ENCODE measurements around the gene ABT1. TPM values are rescaled to one million over a fixed set of nuclear protein-coding genes. Genes with fewer than 3 reads are reported as not detected.

The ABT1 gene
- total and polyA plus RNA-seq, 8 donors: 3.5 to 10.2 (median 5.6) TPM

- ATAC-seq (no peak), FAIRE-seq (no peak), DNase-seq (no peak)
- peaks cover 0 to 18% (median 0%) of the 10 kb centered on the region in 3 donors for H3K4me1 ChIP-seq
- H3K27ac ChIP-seq: peak overlapping the region in 2 of 4 donors; percentile 64 to 85
- no peaks in the 10 kb centered on the region for H3K9me3 ChIP-seq
- intact Hi-C loops (cut with DNase I): loop anchor here in 1 of 3 donors (5.0 kb wide), 1 partner anchor 255 kb away; no protein-coding TSS in a partner anchor
- peaks cover 0 to 21% (median 3%) of the 10 kb centered on the region in 4 donors for H3K27me3 ChIP-seq
- H3K36me3 ChIP-seq: peaks cover 0 to 5% (median 0%) of the 10 kb centered on the region in 3 donors
- peak overlapping the region; percentile 88 to 100 (median 94) for H3K4me3 ChIP-seq
- WGBS, 2 donors: 1% methylated on average over 10 of the region's 10 CpGs
- TF ChIP-seq CTCF (IDR thresholded peaks at IDR 0.05): no peak
Observed at GRCh38 chr6:26597389-26597766, 625 bp downstream of the ABT1 start.

GRCh38 chr6:26597821-26598220 lies 1.1 kb downstream of the ABT1 start:
- no peak for TF ChIP-seq CTCF (IDR thresholded peaks at IDR 0.05)
- no peak for ATAC-seq
- intact Hi-C loops (cut with DNase I): loop anchor here in 1 of 3 donors (5.0 kb wide), 1 partner anchor 256 kb away; no protein-coding TSS in a partner anchor
- peaks cover 0 to 16% (median 3%) of the 10 kb centered on the region in 4 donors for H3K27me3 ChIP-seq
- no peaks in the 10 kb centered on the region for H3K9me3 ChIP-seq
- DNase-seq: peak in 1 of 6 donors; percentile 62
- H3K36me3 ChIP-seq: peaks cover 0 to 5% (median 0%) of the 10 kb centered on the region in 3 donors
- 60 to 70% methylated on average over 16 to 21 of the region's 21 CpGs for WGBS, 2 donors
- peaks cover 0 to 18% (median 0%) of the 10 kb centered on the region in 3 donors for H3K4me1 ChIP-seq
- H3K4me3 ChIP-seq: peak overlapping the region; percentile 88 to 100 (median 94)
- FAIRE-seq: no peak
- no peak overlapping the region for H3K27ac ChIP-seq

GRCh38 chr6:26598267-26598666 lies 1.5 kb downstream of the ABT1 start:
- H3K27me3 ChIP-seq: peaks cover 0 to 12% (median 2%) of the 10 kb centered on the region in 4 donors
- no peak for TF ChIP-seq CTCF (IDR thresholded peaks at IDR 0.05)
- FAIRE-seq: no peak
- ATAC-seq: no peak
- DNase-seq: peak in 3 of 6 donors; percentile 10 to 77 (median 58)
- peaks cover 0 to 18% (median 0%) of the 10 kb centered on the region in 3 donors for H3K4me1 ChIP-seq
- no peaks in the 10 kb centered on the region for H3K9me3 ChIP-seq
- intact Hi-C loops (cut with DNase I): loop anchor here in 1 of 3 donors (5.0 kb wide), 1 partner anchor 256 kb away; no protein-coding TSS in a partner anchor
- 91 to 94% methylated on average over 22 of the region's 22 CpGs for WGBS, 2 donors
- H3K36me3 ChIP-seq: peaks cover 0 to 5% (median 0%) of the 10 kb centered on the region in 3 donors
- peak overlapping the region in 1 of 4 donors; percentile 95 for H3K4me3 ChIP-seq
- no peak overlapping the region for H3K27ac ChIP-seq

- intact Hi-C loops (cut with DNase I): loop anchor here in 1 of 3 donors (5.0 kb wide), 1 partner anchor 257 kb away; no protein-coding TSS in a partner anchor
- WGBS, 2 donors: 83 to 85% methylated on average over 1 of the region's 1 CpG
Observed at GRCh38 chr6:26599134-26599533, 2.4 kb downstream of the ABT1 start.

More at GRCh38 chr6:26599134-26599533, 2.4 kb downstream of the ABT1 start:
- ATAC-seq: no peak
- Histone ChIP-seq H3K27me3 (peaks cover 0 to 3% (median 0%) of the 10 kb centered on the region in 4 donors), H3K4me1 (peaks cover 0 to 18% (median 0%) of the 10 kb centered on the region in 3 donors), H3K9me3 (no peaks in the 10 kb centered on the region), H3K4me3 (no peak overlapping the region), H3K27ac (no peak overlapping the region), H3K36me3 (peaks cover 0 to 5% (median 0%) of the 10 kb centered on the region in 3 donors)
- FAIRE-seq: no peak
- DNase-seq: no peak
- TF ChIP-seq CTCF (IDR thresholded peaks at IDR 0.05): no peak

Data from pancreas (tissue), 10 donors.